Activated naive CD4-positive, alpha-beta T cell treated with Interleukin-2 at 50 U/mL for 16 hours (primary cell): Measurements from ENCODE around the gene SH3PXD2A.

Experiments used
- DNase-seq: peaks from one replicate; pipeline ENCODE4 v3.0.0-alpha.2; 2020

Gene SH3PXD2A

GRCh38 chr10:103877861-103878260, 22.5 kb upstream of the SH3PXD2A start:
- DNase-seq = no peak

- no peak for DNase-seq
These were observed 20.8 kb upstream of the SH3PXD2A start for GRCh38 chr10:103876155-103876554.

GRCh38 chr10:103874730-103875129, 19.4 kb upstream of the SH3PXD2A start:
- no peak for DNase-seq

GRCh38 chr10:103872137-103872931, 17.0 kb upstream of the SH3PXD2A start:
- no peak for DNase-seq

GRCh38 chr10:103871006-103871405, 15.6 kb upstream of the SH3PXD2A start:
- no peak for DNase-seq

- DNase-seq = no peak
These were observed 15.1 kb upstream of the SH3PXD2A start for GRCh38 chr10:103870516-103870915.

- no peak for DNase-seq
These were observed 14.0 kb upstream of the SH3PXD2A start for GRCh38 chr10:103869336-103869735.

- DNase-seq = no peak
These were observed 12.8 kb upstream of the SH3PXD2A start for GRCh38 chr10:103868200-103868599.

GRCh38 chr10:103861505-103861904, 6.1 kb upstream of the SH3PXD2A start:
- DNase-seq = no peak

GRCh38 chr10:103859161-103860086, 4.0 kb upstream of the SH3PXD2A start:
- peak; percentile 63 for DNase-seq

GRCh38 chr10:103858360-103858759, 3.0 kb upstream of the SH3PXD2A start:
- DNase-seq = no peak

- no peak for DNase-seq
These were observed 1.4 kb upstream of the SH3PXD2A start for GRCh38 chr10:103856797-103857170.

- no peak for DNase-seq
These were observed 748 bp upstream of the SH3PXD2A start for GRCh38 chr10:103855852-103856796.

GRCh38 chr10:103854686-103855391, 537 bp downstream of the SH3PXD2A start:
- DNase-seq = peak; percentile 31

- no peak for DNase-seq
These were observed 1.1 kb downstream of the SH3PXD2A start for GRCh38 chr10:103854265-103854685.

GRCh38 chr10:103853428-103854264, 1.7 kb downstream of the SH3PXD2A start:
- no peak for DNase-seq

GRCh38 chr10:103852856-103853255, 2.5 kb downstream of the SH3PXD2A start:
- DNase-seq = no peak

GRCh38 chr10:103852189-103852711, 3.1 kb downstream of the SH3PXD2A start:
- no peak for DNase-seq

- DNase-seq = no peak
These were observed 4.1 kb downstream of the SH3PXD2A start for GRCh38 chr10:103851261-103851660.

GRCh38 chr10:103850572-103850895, 4.8 kb downstream of the SH3PXD2A start:
- no peak for DNase-seq
